HepG2 (cell line): ENCODE results near the gene MED13L. TPM values are rescaled to one million over a fixed set of nuclear protein-coding genes. Genes with fewer than 3 reads are reported as not detected.

Experiments
- ATAC-seq: fragments of 200-7000 bp; cut with Tn5 transposase; 3 replicates; pipeline ENCODE4 v1.9.1; 2020; ENCODE audit warnings: mild to moderate bottlenecking, moderate library complexity
- BruUV-seq: library from RNA; stranded (reverse); fragments of 400-500 nt; replicated peaks from 2 replicates; lab custom pipeline; 2021; lab: Mats Ljungman, UMichigan
- CTCF ChIA-PET: fragments of 300-600 bp; formaldehyde crosslinking; extraction: SDS; loops from one replicate; lab custom pipeline; 2021; ENCODE audit warnings: low total read pairs, inconsistent platforms, low intra/inter-chr PET ratio; lab: Yijun Ruan, JAX
- POLR2A ChIA-PET: fragments of 350-600 bp; sonication (Branson Sonifier 250); formaldehyde crosslinking; loops from one replicate; lab custom pipeline; 2020; ENCODE audit warnings: antibody characterized with exemption, inconsistent platforms; lab: Yijun Ruan, JAX
- DNase-seq: peaks from one replicate; pipeline ENCODE4 v3.0.0-alpha.2; 2015; ENCODE audit warnings: low spot score
- FAIRE-seq: peaks from 3 replicates; lab custom pipeline; 2011; peaks lifted over from hg19 to GRCh38; lab: Jason Lieb, UNC
- H2AFZ ChIP-seq: one replicate; pipeline ENCODE4 v1.6.1; 2011; ENCODE audit warnings: low read length, inconsistent platforms
- H3K27ac ChIP-seq: fragments of 300-600 bp; 3 replicates; pipeline ENCODE4 v1.8.0; 2011; ENCODE audit warnings: mixed run types, mild to moderate bottlenecking, mixed read lengths, low read length, inconsistent platforms; ENCODE audit not compliant: insufficient read depth; ENCODE audit errors: extremely low read length
- H3K27me3 ChIP-seq, 2 experiments: fragments of 200-600 bp in 1 of 2; 2 replicates in 1 of 2; 3 replicates in 1 of 2; pipeline versions ENCODE4 v1.6.0 to v1.8.0; 2011; ENCODE audit warnings: low read length in 2 of 2, mild to moderate bottlenecking in 2 of 2, moderate library complexity in 2 of 2, inconsistent platforms in 1 of 2; ENCODE audit not compliant: insufficient read depth in 2 of 2, control insufficient read depth in 1 of 2
- H3K36me3 ChIP-seq, 2 experiments: fragments of 200-600 bp in 1 of 2; replicated peaks in 1 of 2; 2 replicates in 1 of 2; 3 replicates in 1 of 2; pipeline versions ENCODE4 v1.5.1 to v1.8.0; 2011; ENCODE audit warnings: low read length in 2 of 2, inconsistent platforms in 1 of 2; ENCODE audit not compliant: insufficient read depth in 2 of 2, control insufficient read depth in 1 of 2
- H3K4me1 ChIP-seq: 2 replicates; pipeline ENCODE4 v1.5.1; 2012; ENCODE audit warnings: low read length, inconsistent platforms; ENCODE audit not compliant: insufficient read depth
- H3K4me2 ChIP-seq: 2 replicates; pipeline ENCODE4 v1.6.0; 2011; ENCODE audit warnings: low read depth, low read length, inconsistent platforms
- H3K4me3 ChIP-seq, 3 experiments: fragments of 200-600 bp in 1 of 3; sonication (generic), shearing (Covaris generic) in 1 of 3; replicated peaks in 1 of 3; 2 replicates each; pipeline ENCODE4 v1.5.1; 2011 to 2016; ENCODE audit warnings: low read length in 3 of 3, inconsistent platforms in 2 of 3, low read depth in 2 of 3, mild to moderate bottlenecking in 2 of 3, control low read depth in 1 of 3, mixed read lengths in 1 of 3; ENCODE audit not compliant: insufficient read depth in 1 of 3
- H3K79me2 ChIP-seq: one replicate; pipeline ENCODE4 v1.6.1; 2011; ENCODE audit warnings: low read length, inconsistent platforms; ENCODE audit not compliant: insufficient read depth
- H3K9ac ChIP-seq: 2 replicates; pipeline ENCODE4 v1.6.0; 2011; ENCODE audit warnings: mild to moderate bottlenecking, low read depth, low read length, inconsistent platforms; ENCODE audit not compliant: insufficient read depth
- H3K9me3 ChIP-seq: 2 replicates; pipeline ENCODE4 v1.5.1; 2012; ENCODE audit warnings: mild to moderate bottlenecking, low read length
- H4K20me1 ChIP-seq: 2 replicates; pipeline ENCODE4 v1.6.0; 2011; ENCODE audit warnings: inconsistent platforms, mild to moderate bottlenecking, low read length, moderate library complexity; ENCODE audit not compliant: insufficient read depth
- HCFC1 ChIP-seq: fragments of 150-350 bp; IDR thresholded peaks from 2 replicates; pipeline ENCODE4 v1.6.1; 2014; ENCODE audit warnings: low read depth, low read length
- MAF1 ChIP-seq: sonication (generic); formaldehyde crosslinking; IDR thresholded peaks from 2 replicates; pipeline ENCODE4 v1.5.0; 2020; ENCODE audit warnings: missing genetic modification reagents, borderline replicate concordance
- MED8 ChIP-seq: sonication (generic); formaldehyde crosslinking; IDR thresholded peaks from 2 replicates; pipeline ENCODE4 v1.8.1; 2023; ENCODE audit warnings: mild to moderate bottlenecking, missing genetic modification reagents; ENCODE audit not compliant: insufficient replicate concordance
- ZNF282 ChIP-seq: fragments of 450-650 bp; IDR thresholded peaks from 2 replicates; pipeline ENCODE4 v1.6.1; 2018; ENCODE audit not compliant: partially characterized antibody
- ZNF44 ChIP-seq: sonication (generic); formaldehyde crosslinking; IDR thresholded peaks from 2 replicates; pipeline ENCODE4 v1.5.1; 2020; ENCODE audit warnings: mild to moderate bottlenecking, missing genetic modification reagents
- ZUFSP ChIP-seq: sonication (generic); formaldehyde crosslinking; IDR thresholded peaks from 2 replicates; pipeline ENCODE4 v1.9.0; 2021; ENCODE audit warnings: missing genetic modification reagents, mild to moderate bottlenecking, borderline replicate concordance
- WGBS: methylation state at CpG from one replicate; pipeline ENCODE4 v1.1.6; 2017; ENCODE audit warnings: low lambda C conversion rate; 5-methylcytosine and 5-hydroxymethylcytosine counted together
- in situ Hi-C: cut with HindIII; loops from 2 replicates; pipeline ENCODE4 v1.10.0; 2017; ENCODE audit warnings: low pct_unique_long_range_greater_than_20kb; ENCODE audit not compliant: extremely low pct_ligation_motif_present
- intact Hi-C: fragments of 100-400 bp; cut with micrococcal nuclease; formaldehyde crosslinking; loops from one replicate; pipeline ENCODE4 v1.10.0; 2022; ENCODE audit not compliant: unreplicated experiment
- polyA plus RNA-seq, 8 experiments: library from polyadenylated mRNA; depleted of rRNA in 3 of 8; stranded (reverse) in 7 of 8; unstranded in 1 of 8; fragments of >200 nt; fragmentation: Illumina TruSeq in 4 of 8; extraction: Trizol in 4 of 8; gene quantifications; 2 replicates each; pipeline versions ENCODE4 v1.2.1 to v1.2.3, GENCODE V29; 2011 to 2016; ENCODE audit warnings: low read depth in 4 of 8, missing spikeins in 1 of 8, mixed read lengths in 1 of 8; ENCODE audit not compliant: insufficient read depth in 1 of 8
- total RNA-seq, 5 experiments: library from RNA; depleted of rRNA; stranded (reverse); fragments of >200 nt; fragmentation: Illumina TruSeq; extraction: Trizol; gene quantifications; 2 replicates each; pipeline ENCODE4 v1.2.3, GENCODE V29; 2016; ENCODE audit warnings: low read depth in 1 of 5
- TF ChIP-seq, protein P1 (sequence below): sonication (generic); formaldehyde crosslinking; IDR thresholded peaks from 2 replicates; pipeline ENCODE4 v1.5.0; 2020; ENCODE audit warnings: missing genetic modification reagents

The MED13L gene
- total and polyA plus RNA-seq, 2 of the 13 experiments (the other 11 are each of a cell fraction or from before 2014, with no cell fraction given) = 24.8 to 38.9 TPM

GRCh38 chr12:115947696-115948062 lies 329.8 kb downstream of the MED13L start:
- Histone ChIP-seq H3K4me3 (no peak overlapping the region), H3K4me2 (no peak overlapping the region), H3K36me3 (no peaks in the 10 kb centered on the region), H4K20me1 (no peaks in the 10 kb centered on the region), H2AFZ (no peak overlapping the region), H3K27ac (no peak overlapping the region), H3K9ac (no peak overlapping the region), H3K27me3 (no peaks in the 10 kb centered on the region), H3K79me2 (no peaks in the 10 kb centered on the region), H3K9me3 (no peaks in the 10 kb centered on the region), H3K4me1 (peaks cover 26% of the 10 kb centered on the region)
- WGBS = 53% methylated on average over 12 of the region's 12 CpGs
- ChIA-PET POLR2A (no interaction called here), CTCF (interaction anchor here (1.1 to 2.3 kb wide), 2 partner anchors 25 to 81 kb away, joined by 4 to 10 read pairs; no protein-coding TSS in a partner anchor)
- in situ Hi-C loops = no loop called here
- TF ChIP-seq ZUFSP (CRISPR knock-in tag) = no peak
- no peak for TF ChIP-seq MED8 (CRISPR knock-in tag)
- no peak for TF ChIP-seq ZNF282
- TF ChIP-seq MAF1 (CRISPR knock-in tag) = no peak
- TF ChIP-seq, protein P1, sequence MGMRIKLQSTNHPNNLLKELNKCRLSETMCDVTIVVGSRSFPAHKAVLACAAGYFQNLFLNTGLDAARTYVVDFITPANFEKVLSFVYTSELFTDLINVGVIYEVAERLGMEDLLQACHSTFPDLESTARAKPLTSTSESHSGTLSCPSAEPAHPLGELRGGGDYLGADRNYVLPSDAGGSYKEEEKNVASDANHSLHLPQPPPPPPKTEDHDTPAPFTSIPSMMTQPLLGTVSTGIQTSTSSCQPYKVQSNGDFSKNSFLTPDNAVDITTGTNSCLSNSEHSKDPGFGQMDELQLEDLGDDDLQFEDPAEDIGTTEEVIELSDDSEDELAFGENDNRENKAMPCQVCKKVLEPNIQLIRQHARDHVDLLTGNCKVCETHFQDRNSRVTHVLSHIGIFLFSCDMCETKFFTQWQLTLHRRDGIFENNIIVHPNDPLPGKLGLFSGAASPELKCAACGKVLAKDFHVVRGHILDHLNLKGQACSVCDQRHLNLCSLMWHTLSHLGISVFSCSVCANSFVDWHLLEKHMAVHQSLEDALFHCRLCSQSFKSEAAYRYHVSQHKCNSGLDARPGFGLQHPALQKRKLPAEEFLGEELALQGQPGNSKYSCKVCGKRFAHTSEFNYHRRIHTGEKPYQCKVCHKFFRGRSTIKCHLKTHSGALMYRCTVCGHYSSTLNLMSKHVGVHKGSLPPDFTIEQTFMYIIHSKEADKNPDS (CRISPR knock-in tag) = no peak
- TF ChIP-seq ZNF44 (CRISPR knock-in tag) = no peak
- no peak for TF ChIP-seq HCFC1
- FAIRE-seq (no peak), DNase-seq (no peak), ATAC-seq (no peak)
- BruUV-seq = no TSS peak
- intact Hi-C loops = loop anchor here (1.0 kb wide), 2 partner anchors 24 to 49 kb away; no protein-coding TSS in a partner anchor
